Esophagus squamous epithelium (tissue), 5 donors: ENCODE measurements around the gene STAT3. TPM values are rescaled to one million over a fixed set of nuclear protein-coding genes. Genes with fewer than 3 reads are reported as not detected.

ENCODE experiments used
- DNase-seq: peaks from one replicate; lab custom pipeline; 2025; lab: John Stamatoyannopoulos, UW
- H3K27ac ChIP-seq, 4 donors: fragments of 200-600 bp; sonication (generic); one replicate each; pipeline ENCODE4 v1.5.1; 2016 to 2019; ENCODE audit warnings: mild to moderate bottlenecking in 1 of 4
- H3K27me3 ChIP-seq, 4 donors: fragments of 200-600 bp; sonication (generic); 1 replicate in 3 of 4; 2 replicates in 1 of 4; pipeline versions ENCODE4 v1.5.1 to v1.6.0; 2017 to 2021; ENCODE audit warnings: antibody characterized with exemption in 1 of 4
- H3K36me3 ChIP-seq, 3 donors: fragments of 200-600 bp; sonication (generic); one replicate each; pipeline ENCODE4 v1.5.1; 2016 to 2019
- H3K4me1 ChIP-seq, 3 donors: fragments of 200-600 bp; sonication (generic); one replicate each; pipeline ENCODE4 v1.5.1; 2017 to 2019
- H3K4me3 ChIP-seq, 4 donors: fragments of 200-600 bp; sonication (generic); 1 replicate in 3 of 4; 2 replicates in 1 of 4; pipeline ENCODE4 v1.5.1; 2016 to 2019; ENCODE audit warnings: mild to moderate bottlenecking in 2 of 4, moderate library complexity in 1 of 4
- H3K9me3 ChIP-seq, 3 donors: fragments of 200-600 bp; sonication (generic); one replicate each; pipeline ENCODE4 v1.5.1; 2016 to 2019
- CTCF ChIP-seq, 6 experiments: fragments of 450-650 bp in 4 of 6; fragments of 200-600 bp in 2 of 6; sonication (generic) in 2 of 6; IDR thresholded peaks; one replicate each; pipeline ENCODE4 v1.5.1; 2016 to 2019; ENCODE audit warnings: antibody characterized with exemption in 6 of 6, mild to moderate bottlenecking in 4 of 6, moderate library complexity in 4 of 6
- POLR2A ChIP-seq, 4 donors: fragments of 450-650 bp; IDR thresholded peaks; one replicate each; pipeline ENCODE4 v1.6.1; 2017; ENCODE audit warnings: antibody characterized with exemption in 4 of 4, mild to moderate bottlenecking in 4 of 4, moderate library complexity in 3 of 4
- WGBS, 2 donors: methylation state at CpG; one replicate each; pipeline ENCODE4 v1.1.5; 2018; 5-methylcytosine and 5-hydroxymethylcytosine counted together
- intact Hi-C: fragments of 100-400 bp; cut with DNase I; formaldehyde crosslinking; loops from one replicate; pipeline ENCODE4 v1.15.0; 2022
- total RNA-seq, 4 donors: library from RNA; depleted of rRNA; stranded (reverse); fragments of >200 nt; gene quantifications; one replicate each; pipeline ENCODE4 v1.1.0, GENCODE V29; 2016
- donor health status: DM: yes; HTN: yes; CAD: no.

The STAT3 gene
- total RNA-seq, 4 donors from 2014 or later = 137 to 229 (median 176) TPM

DNA sequence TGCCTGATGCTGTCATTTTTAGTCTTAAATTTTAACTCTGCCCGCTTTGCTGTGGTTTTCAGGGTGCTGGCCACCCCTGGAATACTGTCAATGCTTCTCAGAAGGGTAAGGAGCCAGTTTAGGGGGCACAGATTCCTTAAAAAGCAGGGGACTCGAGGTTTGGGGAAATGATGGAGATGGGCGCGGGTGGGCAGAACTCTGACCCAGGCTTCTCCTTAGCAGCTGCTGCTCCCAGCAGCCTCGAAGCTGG lies 76.3 kb downstream of the STAT3 start:
- intact Hi-C loops = no loop called here
- no peaks in the 10 kb centered on the region for H3K27me3 ChIP-seq
- peak overlapping the region; percentile 53 to 85 (median 83) for H3K27ac ChIP-seq
- peaks cover 19 to 96% (median 26%) of the 10 kb centered on the region in 3 donors for H3K36me3 ChIP-seq
- DNase-seq = no peak
- H3K4me3 ChIP-seq = peak overlapping the region in 1 of 4 donors; percentile 39
- TF ChIP-seq POLR2A (IDR thresholded peaks at IDR 0.05) (no peak), CTCF (IDR thresholded peaks at IDR 0.05) (no peak)
- 31 to 33% methylated on average over 1 to 2 of the region's 5 CpGs for WGBS, 2 donors
- peaks cover 8 to 57% (median 13%) of the 10 kb centered on the region in 3 donors for H3K4me1 ChIP-seq
- no peaks in the 10 kb centered on the region for H3K9me3 ChIP-seq

DNA sequence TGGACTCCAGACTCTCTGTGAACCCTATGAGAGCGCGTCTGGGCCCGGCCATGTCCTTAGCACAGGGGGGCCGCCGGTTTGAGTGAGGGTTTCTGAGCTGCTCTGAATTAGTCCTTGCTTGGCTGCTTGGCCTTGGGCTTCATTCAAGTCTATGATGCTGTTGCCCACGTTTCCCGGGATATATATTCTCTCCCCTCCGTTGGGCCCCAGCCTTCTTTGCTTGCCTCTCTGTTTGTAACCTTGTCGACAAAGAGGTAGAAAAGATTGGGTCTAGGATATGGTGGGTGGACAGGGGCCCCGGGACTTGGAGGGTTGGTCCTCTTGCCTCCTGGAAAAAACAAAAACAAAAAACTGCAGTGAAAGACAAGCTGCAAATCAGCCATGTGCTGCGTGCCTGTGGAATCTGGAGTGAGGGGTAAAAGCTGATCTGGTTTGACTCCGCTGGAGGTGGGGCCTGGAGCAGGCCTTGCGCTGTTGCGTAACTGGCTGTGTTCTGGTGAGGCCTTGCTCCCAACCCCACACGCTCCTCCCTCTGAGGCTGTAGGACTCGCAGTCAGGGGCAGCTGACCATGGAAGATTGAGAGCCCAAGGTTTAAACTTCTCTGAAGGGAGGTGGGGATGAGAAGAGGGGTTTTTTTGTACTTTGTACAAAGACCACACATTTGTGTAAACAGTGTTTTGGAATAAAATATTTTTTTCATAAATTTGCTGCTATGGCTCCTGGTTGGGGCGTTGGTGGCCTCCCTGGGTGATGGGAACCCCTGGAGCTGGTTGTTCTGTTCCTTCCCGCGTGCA lies 76.8 kb downstream of the STAT3 start:
- intact Hi-C loops = no loop called here
- no peaks in the 10 kb centered on the region for H3K9me3 ChIP-seq
- H3K4me3 ChIP-seq = peak overlapping the region in 1 of 4 donors; percentile 39
- peak overlapping the region; percentile 53 to 85 (median 83) for H3K27ac ChIP-seq
- DNase-seq = no peak
- 42 to 73% methylated on average over 13 to 18 of the region's 19 CpGs for WGBS, 2 donors
- peaks cover 8 to 57% (median 13%) of the 10 kb centered on the region in 3 donors for H3K4me1 ChIP-seq
- peaks cover 14 to 96% (median 21%) of the 10 kb centered on the region in 3 donors for H3K36me3 ChIP-seq
- H3K27me3 ChIP-seq = no peaks in the 10 kb centered on the region
- TF ChIP-seq CTCF (IDR thresholded peaks at IDR 0.05) (no peak), POLR2A (IDR thresholded peaks at IDR 0.05) (no peak)

DNA sequence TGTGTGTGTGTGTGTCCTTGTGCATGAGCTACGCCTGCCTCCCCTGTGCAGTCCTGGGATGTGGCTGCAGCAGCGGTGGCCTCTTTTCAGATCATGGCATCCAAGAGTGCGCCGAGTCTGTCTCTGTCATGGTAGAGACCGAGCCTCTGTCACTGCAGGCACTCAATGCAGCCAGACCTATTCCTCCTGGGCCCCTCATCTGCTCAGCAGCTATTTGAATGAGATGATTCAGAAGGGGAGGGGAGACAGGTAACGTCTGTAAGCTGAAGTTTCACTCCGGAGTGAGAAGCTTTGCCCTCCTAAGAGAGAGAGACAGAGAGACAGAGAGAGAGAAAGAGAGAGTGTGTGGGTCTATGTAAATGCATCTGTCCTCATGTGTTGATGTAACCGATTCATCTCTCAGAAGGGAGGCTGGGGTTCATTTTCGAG lies 77.4 kb downstream of the STAT3 start:
- Histone ChIP-seq H3K27ac (peak overlapping the region; percentile 33 to 85 (median 83)), H3K4me1 (peaks cover 8 to 57% (median 13%) of the 10 kb centered on the region in 3 donors), H3K27me3 (no peaks in the 10 kb centered on the region), H3K36me3 (peaks cover 9 to 96% (median 18%) of the 10 kb centered on the region in 3 donors), H3K4me3 (no peak overlapping the region), H3K9me3 (no peaks in the 10 kb centered on the region)
- 73 to 75% methylated on average over 7 to 9 of the region's 9 CpGs for WGBS, 2 donors
- no peak for TF ChIP-seq CTCF (IDR thresholded peaks at IDR 0.05)
- TF ChIP-seq POLR2A (IDR thresholded peaks at IDR 0.05) = peak in 1 of 4 donors; percentile 4
- DNase-seq = no peak
- intact Hi-C loops = no loop called here

- H3K9me3 ChIP-seq = no peaks in the 10 kb centered on the region
- H3K4me3 ChIP-seq = no peak overlapping the region
- WGBS, 2 donors = 63 to 78% methylated on average over 14 to 18 of the region's 19 CpGs
- DNase-seq = no peak
- H3K27ac ChIP-seq = peak overlapping the region in 3 of 4 donors; percentile 81 to 85 (median 85)
- TF ChIP-seq CTCF (IDR thresholded peaks at IDR 0.05) = no peak
- no peak for TF ChIP-seq POLR2A (IDR thresholded peaks at IDR 0.05)
- intact Hi-C loops = no loop called here
- H3K27me3 ChIP-seq = no peaks in the 10 kb centered on the region
- peaks cover 3 to 96% (median 12%) of the 10 kb centered on the region in 3 donors for H3K36me3 ChIP-seq
- H3K4me1 ChIP-seq = peaks cover 8 to 57% (median 13%) of the 10 kb centered on the region in 3 donors
Observed at GRCh38 chr17:42309986-42310786, 78.1 kb downstream of the STAT3 start.

GRCh38 chr17:42309142-42309541 lies 79.1 kb downstream of the STAT3 start:
- no peak overlapping the region for H3K4me3 ChIP-seq
- H3K27ac ChIP-seq = peak overlapping the region in 3 of 4 donors; percentile 32 to 85 (median 81)
- H3K27me3 ChIP-seq = no peaks in the 10 kb centered on the region
- DNase-seq = no peak
- WGBS, 2 donors = 74 to 79% methylated on average over 4 to 6 of the region's 9 CpGs
- TF ChIP-seq POLR2A (IDR thresholded peaks at IDR 0.05) = no peak
- TF ChIP-seq CTCF (IDR thresholded peaks at IDR 0.05) = no peak
- H3K9me3 ChIP-seq = no peaks in the 10 kb centered on the region
- H3K4me1 ChIP-seq = peaks cover 8 to 46% (median 13%) of the 10 kb centered on the region in 3 donors
- H3K36me3 ChIP-seq = peaks cover 0 to 96% (median 13%) of the 10 kb centered on the region in 3 donors
- intact Hi-C loops = no loop called here
